DND-41 (cell line): Measurements from ENCODE around the gene FBXW4.

Source experiments
- ATAC-seq: fragments of 200-7000 bp; cut with Tn5 transposase; 3 replicates; pipeline ENCODE4 v1.9.1; 2021; ENCODE audit warnings: low read depth; ENCODE audit not compliant: insufficient read depth
- DNase-seq: peaks from one replicate; pipeline ENCODE4 v3.0.0-alpha.2; 2020
- H2AFZ ChIP-seq: 2 replicates; pipeline ENCODE4 v1.6.0; 2012; ENCODE audit warnings: low read depth, low read length
- H3K27ac ChIP-seq: 2 replicates; pipeline ENCODE4 v1.5.1; 2012; ENCODE audit warnings: low read length, inconsistent platforms
- H3K27me3 ChIP-seq: fragments of 200-600 bp; sonication (generic); 2 replicates; pipeline ENCODE4 v1.6.0; 2012; ENCODE audit warnings: low read length, mild to moderate bottlenecking, inconsistent platforms; ENCODE audit not compliant: insufficient read depth, poor library complexity
- H3K36me3 ChIP-seq: 2 replicates; pipeline ENCODE4 v1.5.1; 2012; ENCODE audit warnings: low read length, inconsistent platforms; ENCODE audit not compliant: insufficient read depth
- H3K4me1 ChIP-seq: 2 replicates; pipeline ENCODE4 v1.5.1; 2012; ENCODE audit warnings: mild to moderate bottlenecking, low read length; ENCODE audit not compliant: insufficient read depth
- H3K4me2 ChIP-seq: 2 replicates; pipeline ENCODE4 v1.6.0; 2012; ENCODE audit warnings: mild to moderate bottlenecking, moderate library complexity, low read length, inconsistent platforms; ENCODE audit not compliant: insufficient read depth
- H3K4me3 ChIP-seq, 2 experiments: fragments of 200-600 bp in 1 of 2; shearing (Covaris generic) in 1 of 2; 2 replicates each; pipeline ENCODE4 v1.5.1; 2012 to 2016; ENCODE audit warnings: inconsistent platforms in 2 of 2, low read length in 2 of 2, mild to moderate bottlenecking in 2 of 2, low read depth in 1 of 2, moderate library complexity in 1 of 2
- H3K79me2 ChIP-seq: 2 replicates; pipeline ENCODE4 v1.6.0; 2012; ENCODE audit warnings: low read length, inconsistent platforms; ENCODE audit not compliant: insufficient read depth
- H3K9ac ChIP-seq: 2 replicates; pipeline ENCODE4 v1.6.0; 2012; ENCODE audit warnings: low read depth, mild to moderate bottlenecking, inconsistent platforms, low read length, moderate library complexity
- H3K9me3 ChIP-seq: 2 replicates; pipeline ENCODE4 v1.5.1; 2012; ENCODE audit warnings: low read length, moderate library complexity, mild to moderate bottlenecking, inconsistent platforms; ENCODE audit not compliant: insufficient read depth, severe bottlenecking
- H4K20me1 ChIP-seq: 2 replicates; pipeline ENCODE4 v1.6.0; 2012; ENCODE audit warnings: low read length; ENCODE audit not compliant: insufficient read depth
- CTCF ChIP-seq: IDR thresholded peaks from 2 replicates; pipeline ENCODE4 v1.5.1; 2012; ENCODE audit warnings: borderline replicate concordance, low read length, moderate library complexity, mild to moderate bottlenecking; ENCODE audit not compliant: poor library complexity, severe bottlenecking; ENCODE audit errors: extremely low read depth
- EZH2 ChIP-seq: IDR thresholded peaks from 3 replicates; pipeline ENCODE4 v1.6.1; 2012; ENCODE audit warnings: borderline replicate concordance, low read depth, mild to moderate bottlenecking, moderate library complexity, low read length, inconsistent platforms; ENCODE audit not compliant: severe bottlenecking

Gene FBXW4

DNA sequence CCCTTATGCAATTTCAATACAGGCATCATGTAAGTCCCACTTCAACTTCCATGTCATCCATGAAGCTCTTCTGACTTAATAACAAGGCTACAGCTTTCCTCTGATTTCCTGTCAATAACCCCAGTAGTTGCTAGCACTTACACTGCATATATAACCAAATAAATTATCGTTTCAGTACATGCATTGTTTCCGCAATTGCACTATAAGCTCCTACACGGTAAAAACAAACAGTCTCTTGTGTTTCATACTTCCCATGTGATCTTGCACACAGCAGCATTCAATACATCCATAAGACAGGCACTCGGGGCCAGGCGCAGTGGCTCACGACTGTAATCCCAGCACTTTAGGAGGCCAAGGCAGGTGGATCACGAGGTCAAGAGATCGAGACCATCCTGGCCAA, 41.4 kb downstream of the FBXW4 start:
- no peak overlapping the region for H3K4me3 ChIP-seq
- H3K4me1 ChIP-seq: no peaks in the 10 kb centered on the region
- no peaks in the 10 kb centered on the region for H3K79me2 ChIP-seq
- no peak overlapping the region for H3K27ac ChIP-seq
- no peak overlapping the region for H3K4me2 ChIP-seq
- H2AFZ ChIP-seq: no peak overlapping the region
- H4K20me1 ChIP-seq: 0 out of 2 replicates have a peak, but pooled peaks cover 3% of the 10 kb centered on the region
- no peak overlapping the region for H3K9ac ChIP-seq
- no peaks in the 10 kb centered on the region for H3K9me3 ChIP-seq
- DNase-seq (no peak), ATAC-seq (no peak)
- peaks cover 47% of the 10 kb centered on the region for H3K36me3 ChIP-seq
- no peak for TF ChIP-seq CTCF
- no peaks in the 10 kb centered on the region for H3K27me3 ChIP-seq

GRCh38 chr10:101651336-101651735, 43.6 kb downstream of the FBXW4 start:
- H3K4me2 ChIP-seq: no peak overlapping the region
- peaks cover 53% of the 10 kb centered on the region for H3K36me3 ChIP-seq
- no peaks in the 10 kb centered on the region for H3K4me1 ChIP-seq
- H3K4me3 ChIP-seq: no peak overlapping the region
- no peak overlapping the region for H3K9ac ChIP-seq
- no peak overlapping the region for H2AFZ ChIP-seq
- ATAC-seq (no peak), DNase-seq (no peak)
- no peak overlapping the region for H3K27ac ChIP-seq
- H4K20me1 ChIP-seq: 0 out of 2 replicates have a peak, but pooled peaks cover 3% of the 10 kb centered on the region
- no peaks in the 10 kb centered on the region for H3K79me2 ChIP-seq
- H3K27me3 ChIP-seq: no peaks in the 10 kb centered on the region
- no peak for TF ChIP-seq EZH2
- H3K9me3 ChIP-seq: no peaks in the 10 kb centered on the region

GRCh38 chr10:101650863-101651262, 44.1 kb downstream of the FBXW4 start:
- Histone ChIP-seq H4K20me1 (peaks cover 4% of the 10 kb centered on the region; the same call in 1 of the 2 replicates), H3K4me2 (no peak overlapping the region), H3K27ac (no peak overlapping the region), H3K36me3 (peaks cover 48% of the 10 kb centered on the region), H3K4me1 (no peaks in the 10 kb centered on the region), H3K79me2 (no peaks in the 10 kb centered on the region), H3K9ac (no peak overlapping the region), H3K9me3 (no peaks in the 10 kb centered on the region), H3K27me3 (no peaks in the 10 kb centered on the region), H3K4me3 (no peak overlapping the region), H2AFZ (no peak overlapping the region)
- DNase-seq: no peak
- no peak for ATAC-seq
- TF ChIP-seq CTCF: no peak
- no peak for TF ChIP-seq EZH2

- H3K4me1 ChIP-seq: no peaks in the 10 kb centered on the region
- peaks cover 5% of the 10 kb centered on the region; the same call in 1 of the 2 replicates for H4K20me1 ChIP-seq
- no peaks in the 10 kb centered on the region for H3K79me2 ChIP-seq
- H3K27me3 ChIP-seq: no peaks in the 10 kb centered on the region
- ATAC-seq (no peak), DNase-seq (no peak)
- no peak overlapping the region for H3K4me3 ChIP-seq
- H3K9ac ChIP-seq: no peak overlapping the region
- peaks cover 41% of the 10 kb centered on the region for H3K36me3 ChIP-seq
- TF ChIP-seq CTCF (no peak), EZH2 (no peak)
- H3K4me2 ChIP-seq: no peak overlapping the region
- H3K27ac ChIP-seq: no peak overlapping the region
- H2AFZ ChIP-seq: no peak overlapping the region
- no peaks in the 10 kb centered on the region for H3K9me3 ChIP-seq
Observed at GRCh38 chr10:101649525-101650085, 45.4 kb downstream of the FBXW4 start.
